GM19463 (cell line): ENCODE results near the gene IL10.
"Not testable (repeated sequence)": the region's sequence is repeated elsewhere in the genome, so short reads cannot be mapped to it uniquely, and the experiment has no call there.

Experiments
- ATAC-seq: cut with Tn5 transposase; IDR thresholded peaks from one replicate; pipeline ENCODE4 v1.9.1; 2021; ENCODE audit warnings: mild to moderate bottlenecking, moderate library complexity; ENCODE audit not compliant: unreplicated experiment

IL10 gene

GRCh38 chr1:206768472-206769303 lies 3.6 kb downstream of the IL10 start:
- peak; percentile 4 for ATAC-seq

GRCh38 chr1:206766251-206766856 lies 5.9 kb downstream of the IL10 start:
- ATAC-seq = peak; percentile 44

GRCh38 chr1:206765771-206766170 lies 6.5 kb downstream of the IL10 start:
- not testable (repeated sequence) for ATAC-seq

- ATAC-seq = not testable (repeated sequence)
Measured at GRCh38 chr1:206762741-206763364, 9.4 kb downstream of the IL10 start.

- no peak for ATAC-seq
Measured at GRCh38 chr1:206761159-206761768, 11.0 kb downstream of the IL10 start.

- ATAC-seq = no peak
Measured at GRCh38 chr1:206760590-206760989, 11.7 kb downstream of the IL10 start.

GRCh38 chr1:206757524-206758266 lies 14.6 kb downstream of the IL10 start:
- ATAC-seq = no peak

- ATAC-seq = no peak
Measured at GRCh38 chr1:206754011-206754410, 18.3 kb downstream of the IL10 start.

GRCh38 chr1:206753141-206753540 lies 19.2 kb downstream of the IL10 start:
- no peak for ATAC-seq

- ATAC-seq = no peak
Measured at GRCh38 chr1:206752481-206752880, 19.8 kb downstream of the IL10 start.

- no peak for ATAC-seq
Measured at GRCh38 chr1:206751891-206752290, 20.4 kb downstream of the IL10 start.

- no peak for ATAC-seq
Measured at GRCh38 chr1:206748348-206749030, 23.8 kb downstream of the IL10 start.

GRCh38 chr1:206745301-206745700 lies 27.0 kb downstream of the IL10 start:
- ATAC-seq = no peak

GRCh38 chr1:206744683-206745082 lies 27.6 kb downstream of the IL10 start:
- ATAC-seq = no peak

GRCh38 chr1:206742719-206743383 lies 29.4 kb downstream of the IL10 start:
- ATAC-seq = peak; percentile 19

- ATAC-seq = no peak
Measured at GRCh38 chr1:206741142-206741701, 31.1 kb downstream of the IL10 start.

GRCh38 chr1:206739411-206740076 lies 32.8 kb downstream of the IL10 start:
- peak; percentile 75 for ATAC-seq

GRCh38 chr1:206738370-206739366 lies 33.6 kb downstream of the IL10 start:
- no peak for ATAC-seq
